ENCODE data around the gene AGTRAP.

GRCh38 chr1:11688506-11688905, 47.4 kb upstream of the AGTRAP start:
- TF ChIP-seq EZH2 (IDR thresholded peaks at IDR 0.05), result no peak
- TF ChIP-seq FOXP2 (optimal IDR thresholded peaks at IDR 0.05; ENCODE audit: control extremely low read depth, extremely low read length, insufficient read depth), result no peak
- no peak for TF ChIP-seq POLR2AphosphoS5 (IDR thresholded peaks at IDR 0.05; ENCODE audit: borderline replicate concordance, low read depth, low read length)
